Neuronal stem cell (in vitro differentiated cells): ENCODE data around the gene GAB1.

ENCODE experiments used
- DNase-seq: peaks from one replicate; pipeline ENCODE4 v3.0.0-alpha.2; 2013; ENCODE audit warnings: low spot score
- H2AFZ ChIP-seq: one replicate; pipeline ENCODE4 v1.6.1; 2013; ENCODE audit warnings: mild to moderate bottlenecking, low read length, inconsistent platforms
- H2AK5ac ChIP-seq: 2 replicates; pipeline ENCODE4 v1.6.1; 2013; ENCODE audit warnings: low read depth, mild to moderate bottlenecking, inconsistent platforms, low read length, moderate library complexity, mixed read lengths
- H2BK120ac ChIP-seq: 2 replicates; pipeline ENCODE4 v1.6.1; 2013; ENCODE audit warnings: low read depth, mild to moderate bottlenecking, inconsistent platforms, low read length, moderate library complexity, mixed read lengths
- H2BK12ac ChIP-seq: one replicate; pipeline ENCODE4 v1.6.1; 2013; ENCODE audit warnings: low read length, inconsistent platforms
- H2BK15ac ChIP-seq: 2 replicates; pipeline ENCODE4 v1.6.1; 2013; ENCODE audit warnings: mild to moderate bottlenecking, low read length, inconsistent platforms, mixed read lengths
- H2BK5ac ChIP-seq: one replicate; pipeline ENCODE4 v1.6.1; 2013; ENCODE audit warnings: inconsistent platforms, mild to moderate bottlenecking, low read length, moderate library complexity
- H3K14ac ChIP-seq: one replicate; pipeline ENCODE4 v1.6.1; 2013; ENCODE audit warnings: low read length, inconsistent platforms
- H3K18ac ChIP-seq: 2 replicates; pipeline ENCODE4 v1.6.1; 2013; ENCODE audit warnings: low read length, inconsistent platforms
- H3K23ac ChIP-seq: 2 replicates; pipeline ENCODE4 v1.6.1; 2013; ENCODE audit warnings: low read depth, mild to moderate bottlenecking, mixed read lengths, low read length, inconsistent platforms; ENCODE audit not compliant: poor library complexity
- H3K27ac ChIP-seq: replicated peaks from 3 replicates; pipeline ENCODE4 v1.5.1; 2013; ENCODE audit warnings: low read length, inconsistent platforms
- H3K27me3 ChIP-seq, 3 experiments: 2 replicates each; pipeline ENCODE4 v1.6.1; 2013; ENCODE audit warnings: low read length in 3 of 3, mild to moderate bottlenecking in 2 of 3, inconsistent platforms in 1 of 3, low read depth in 1 of 3, mixed read lengths in 1 of 3, moderate library complexity in 1 of 3; ENCODE audit not compliant: control insufficient read depth in 3 of 3, insufficient read depth in 3 of 3
- H3K36me3 ChIP-seq, 2 donors: replicated peaks in 1 of 2; 2 replicates each; pipeline ENCODE4 v1.6.1; 2013; ENCODE audit warnings: low read length in 2 of 2; ENCODE audit not compliant: control insufficient read depth in 2 of 2, insufficient read depth in 2 of 2
- H3K4ac ChIP-seq: 2 replicates; pipeline ENCODE4 v1.6.1; 2013; ENCODE audit warnings: inconsistent platforms, mild to moderate bottlenecking, low read length, moderate library complexity
- H3K4me1 ChIP-seq, 2 donors: 1 replicate in 1 of 2; 2 replicates in 1 of 2; pipeline ENCODE4 v1.6.1; 2013; ENCODE audit warnings: low read length in 2 of 2, low read depth in 1 of 2; ENCODE audit not compliant: control insufficient read depth in 2 of 2, insufficient read depth in 1 of 2
- H3K4me2 ChIP-seq: one replicate; pipeline ENCODE4 v1.6.1; 2013; ENCODE audit warnings: mild to moderate bottlenecking, low read length, inconsistent platforms; ENCODE audit not compliant: insufficient read depth, poor library complexity, severe bottlenecking
- H3K4me3 ChIP-seq, 2 donors: 2 replicates each; pipeline ENCODE4 v1.5.1; 2013; ENCODE audit warnings: low read length in 2 of 2, mild to moderate bottlenecking in 2 of 2, inconsistent platforms in 1 of 2, moderate library complexity in 1 of 2
- H3K79me1 ChIP-seq: one replicate; pipeline ENCODE4 v1.6.1; 2013; ENCODE audit warnings: low read depth, mild to moderate bottlenecking, inconsistent platforms, low read length, moderate library complexity
- H3K9ac ChIP-seq: one replicate; pipeline ENCODE4 v1.6.1; 2013; ENCODE audit warnings: mild to moderate bottlenecking, low read depth, low read length, inconsistent platforms; ENCODE audit not compliant: poor library complexity
- H3K9me3 ChIP-seq, 2 donors: replicated peaks in 1 of 2; 2 replicates each; pipeline versions ENCODE3 to v1.6.1; 2013; ENCODE audit warnings: low read length in 2 of 2, mild to moderate bottlenecking in 2 of 2, inconsistent platforms in 1 of 2, low read depth in 1 of 2, mixed read lengths in 1 of 2, moderate library complexity in 1 of 2; ENCODE audit not compliant: control insufficient read depth in 2 of 2, insufficient read depth in 1 of 2
- H4K8ac ChIP-seq: one replicate; pipeline ENCODE4 v1.6.1; 2013; ENCODE audit warnings: low read depth, mild to moderate bottlenecking, inconsistent platforms, low read length, moderate library complexity
- H4K91ac ChIP-seq: one replicate; pipeline ENCODE4 v1.6.1; 2013; ENCODE audit warnings: low read length, low read depth, mild to moderate bottlenecking, inconsistent platforms; ENCODE audit not compliant: poor library complexity
- WGBS, 2 donors: extraction: QIAGEN DNeasy Blood & Tissue Kit; methylation state at CpG; one replicate each; pipeline ENCODE4 v1.1.7; 2013; ENCODE audit warnings: missing lambda C conversion rate in 2 of 2, mixed read lengths in 1 of 2; ENCODE audit not compliant: insufficient read length in 2 of 2, insufficient replicate concordance in 1 of 2; ENCODE audit errors: extremely low coverage in 2 of 2; 5-methylcytosine and 5-hydroxymethylcytosine counted together

The GAB1 gene

DNA sequence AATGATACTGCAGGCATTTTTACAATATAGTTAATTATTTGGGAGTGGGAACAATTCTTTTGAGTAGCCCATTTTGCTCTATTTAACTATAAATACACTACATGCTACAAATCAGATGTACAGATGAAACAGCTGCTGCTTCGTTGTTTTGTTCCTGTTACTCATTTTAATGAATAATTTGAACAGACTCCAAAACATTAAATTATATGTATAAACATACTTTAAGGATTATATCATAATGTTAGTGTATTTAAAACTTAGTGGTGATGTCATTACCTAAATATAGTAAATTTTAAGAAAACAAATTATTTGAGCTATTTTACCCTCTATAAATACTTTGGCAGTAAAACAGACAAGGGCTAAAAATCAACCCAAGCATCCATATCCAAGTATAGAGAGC, 60.7 kb downstream of the GAB1 start:
- no peak overlapping the region for H3K4ac ChIP-seq
- no peak for DNase-seq
- no peak overlapping the region for H3K9ac ChIP-seq
- no peak overlapping the region for H3K14ac ChIP-seq
- H3K27me3 ChIP-seq = no peaks in the 10 kb centered on the region
- H2BK5ac ChIP-seq = no peak overlapping the region
- H3K27ac ChIP-seq = no peak overlapping the region
- no peak overlapping the region for H2AFZ ChIP-seq
- H2BK120ac ChIP-seq = no peak overlapping the region
- H3K4me3 ChIP-seq = no peak overlapping the region
- H3K4me1 ChIP-seq = no peaks in the 10 kb centered on the region
- no peak overlapping the region for H2AK5ac ChIP-seq
- WGBS, 2 donors = no CpG with 5 or more reads among the region's 1 CpG
- H3K18ac ChIP-seq = no peak overlapping the region
- H4K8ac ChIP-seq = no peak overlapping the region
- no peaks in the 10 kb centered on the region for H3K36me3 ChIP-seq
- no peak overlapping the region for H3K23ac ChIP-seq
- H3K9me3 ChIP-seq = no peaks in the 10 kb centered on the region
- no peak overlapping the region for H2BK12ac ChIP-seq
- H4K91ac ChIP-seq = no peak overlapping the region
- H3K79me1 ChIP-seq = no peaks in the 10 kb centered on the region
- no peak overlapping the region for H3K4me2 ChIP-seq
- no peak overlapping the region for H2BK15ac ChIP-seq

DNA sequence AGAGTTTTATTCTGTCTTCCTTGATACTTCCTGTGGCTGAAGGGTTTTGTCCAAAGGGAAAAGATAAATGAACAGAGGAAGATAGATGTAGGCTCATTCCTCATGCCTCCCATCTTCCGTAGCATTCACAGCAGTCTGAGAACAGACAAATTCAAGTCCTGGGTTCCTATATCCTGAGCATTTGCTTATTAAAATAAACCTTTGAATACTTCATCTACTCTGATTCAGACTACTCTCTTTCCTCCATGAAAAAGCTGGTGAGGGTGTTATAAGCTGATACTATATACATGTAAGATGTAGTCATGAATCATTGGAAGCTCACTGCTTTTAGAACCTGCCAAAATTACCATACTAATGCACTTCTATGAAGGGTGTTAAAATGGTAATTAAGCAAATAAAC, 61.2 kb downstream of the GAB1 start:
- Histone ChIP-seq H3K4me1 (no peaks in the 10 kb centered on the region), H2BK12ac (no peak overlapping the region), H3K9me3 (no peaks in the 10 kb centered on the region), H3K27me3 (no peaks in the 10 kb centered on the region), H2AK5ac (no peak overlapping the region), H3K79me1 (no peaks in the 10 kb centered on the region), H2AFZ (no peak overlapping the region), H3K4ac (no peak overlapping the region), H3K4me2 (no peak overlapping the region), H2BK120ac (no peak overlapping the region), H2BK5ac (no peak overlapping the region), H3K18ac (no peak overlapping the region), H3K27ac (no peak overlapping the region), H4K8ac (no peak overlapping the region), H3K4me3 (no peak overlapping the region), H2BK15ac (no peak overlapping the region), H3K23ac (no peak overlapping the region), H3K14ac (no peak overlapping the region), H4K91ac (no peak overlapping the region), H3K9ac (no peak overlapping the region), H3K36me3 (no peaks in the 10 kb centered on the region)
- no peak for DNase-seq
- no CpG with 5 or more reads among the region's 1 CpG for WGBS, 2 donors

DNA sequence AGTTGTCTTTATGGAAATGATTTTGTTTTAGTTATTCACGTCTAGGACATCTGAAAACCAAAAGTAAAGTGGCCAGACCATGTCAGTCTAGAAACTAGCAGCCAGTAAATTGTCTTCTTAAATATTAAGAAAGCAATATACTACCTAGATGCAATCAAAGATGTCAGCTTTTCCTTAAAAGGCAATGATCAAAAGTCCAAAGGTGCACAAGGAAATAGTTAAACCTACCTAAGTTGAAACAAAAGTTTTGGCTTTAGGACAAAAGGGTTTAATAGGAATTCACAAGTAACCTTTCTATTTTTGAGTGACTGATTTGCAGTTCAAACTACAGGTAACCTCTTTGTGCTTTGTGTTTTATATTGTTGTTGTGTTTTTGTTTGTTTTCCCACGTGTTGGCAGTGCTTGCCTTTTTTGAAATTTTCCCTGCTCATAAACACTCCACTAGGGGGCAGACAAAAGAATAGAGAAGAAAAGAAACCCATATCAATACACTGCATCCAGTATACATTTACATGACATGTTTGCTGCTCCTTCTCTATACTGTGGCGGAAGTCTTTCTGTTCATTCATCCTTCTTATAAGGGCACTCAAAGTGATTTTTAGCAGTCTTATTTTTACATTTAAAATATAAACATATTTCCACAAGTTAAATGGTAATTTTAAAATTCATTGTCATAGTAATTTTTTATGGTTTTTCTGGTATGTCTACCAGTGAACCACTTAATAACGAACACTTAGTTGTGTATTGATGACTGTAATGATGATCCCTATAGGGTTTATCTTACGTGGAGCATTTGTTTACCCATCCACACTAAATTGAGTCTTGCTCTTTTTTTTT, 62.7 kb downstream of the GAB1 start:
- H3K4me1 ChIP-seq = no peaks in the 10 kb centered on the region
- no peak overlapping the region for H2BK12ac ChIP-seq
- no peaks in the 10 kb centered on the region for H3K27me3 ChIP-seq
- no CpG with 5 or more reads among the region's 5 CpGs for WGBS, 2 donors
- H3K36me3 ChIP-seq = no peaks in the 10 kb centered on the region
- no peak overlapping the region for H2BK120ac ChIP-seq
- no peak overlapping the region for H3K18ac ChIP-seq
- H3K4me2 ChIP-seq = no peak overlapping the region
- H3K23ac ChIP-seq = no peak overlapping the region
- no peak overlapping the region for H3K14ac ChIP-seq
- no peaks in the 10 kb centered on the region for H3K79me1 ChIP-seq
- peak; percentile 32 for DNase-seq
- no peak overlapping the region for H4K91ac ChIP-seq
- no peak overlapping the region for H3K27ac ChIP-seq
- H3K4ac ChIP-seq = no peak overlapping the region
- H3K9me3 ChIP-seq = no peaks in the 10 kb centered on the region
- no peak overlapping the region for H2BK5ac ChIP-seq
- H4K8ac ChIP-seq = no peak overlapping the region
- no peak overlapping the region for H2BK15ac ChIP-seq
- no peak overlapping the region for H2AK5ac ChIP-seq
- H3K9ac ChIP-seq = no peak overlapping the region
- H3K4me3 ChIP-seq = no peak overlapping the region
- H2AFZ ChIP-seq = no peak overlapping the region

DNA sequence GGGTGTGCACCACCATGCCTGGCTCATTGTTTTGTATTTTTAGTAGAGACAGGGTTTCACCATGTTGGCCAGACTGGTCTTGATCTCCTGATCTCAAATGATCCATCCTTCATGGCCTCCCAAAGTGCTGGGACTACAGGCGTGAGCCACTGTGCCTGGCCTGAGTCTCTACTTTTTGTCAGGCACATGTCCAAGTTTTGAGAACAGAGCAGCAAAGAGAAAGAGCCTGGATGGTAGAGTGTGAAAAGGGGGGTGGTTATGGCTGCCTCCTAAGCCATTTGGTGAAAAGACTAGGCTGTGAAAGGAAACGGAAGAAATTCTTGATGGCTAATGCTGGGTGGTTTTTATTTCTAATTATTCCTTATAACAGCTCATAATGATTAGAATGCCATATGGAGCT, 63.4 kb downstream of the GAB1 start:
- H3K9me3 ChIP-seq = no peaks in the 10 kb centered on the region
- H2BK12ac ChIP-seq = no peak overlapping the region
- H2BK15ac ChIP-seq = no peak overlapping the region
- no peaks in the 10 kb centered on the region for H3K4me1 ChIP-seq
- no peak overlapping the region for H2BK120ac ChIP-seq
- H3K9ac ChIP-seq = no peak overlapping the region
- no peak overlapping the region for H2BK5ac ChIP-seq
- H3K79me1 ChIP-seq = no peaks in the 10 kb centered on the region
- no peak overlapping the region for H3K4me2 ChIP-seq
- H3K36me3 ChIP-seq = no peaks in the 10 kb centered on the region
- no CpG with 5 or more reads among the region's 2 CpGs for WGBS, 2 donors
- no peaks in the 10 kb centered on the region for H3K27me3 ChIP-seq
- H2AK5ac ChIP-seq = no peak overlapping the region
- no peak overlapping the region for H3K4me3 ChIP-seq
- no peak overlapping the region for H4K8ac ChIP-seq
- H3K27ac ChIP-seq = no peak overlapping the region
- no peak for DNase-seq
- no peak overlapping the region for H2AFZ ChIP-seq
- H3K18ac ChIP-seq = no peak overlapping the region
- no peak overlapping the region for H3K4ac ChIP-seq
- no peak overlapping the region for H3K14ac ChIP-seq
- no peak overlapping the region for H3K23ac ChIP-seq
- H4K91ac ChIP-seq = no peak overlapping the region
